HepG2 (cell line): ENCODE data around the gene ANKRD11. TPM values are rescaled to one million over a fixed set of nuclear protein-coding genes. Genes with fewer than 3 reads are reported as not detected.
A peak's percentile ranks its signal among the peaks of the same experiment; 100 is the strongest.

Source experiments
- ATF7-NPFF ChIP-seq: sonication (generic); formaldehyde crosslinking; IDR thresholded peaks from 2 replicates; pipeline ENCODE4 v1.8.1; 2023; ENCODE audit warnings: mild to moderate bottlenecking, low read depth, missing genetic modification reagents, moderate library complexity
- CCDC6 ChIP-seq: sonication (generic); formaldehyde crosslinking; IDR thresholded peaks from 2 replicates; pipeline ENCODE4 v1.8.1; 2022; ENCODE audit warnings: mild to moderate bottlenecking, missing genetic modification reagents, moderate library complexity
- MBNL3 ChIP-seq: fragments of 250-450 bp; sonication (Bioruptor Pico); conservative IDR thresholded peaks from 2 replicates; pipeline ENCODE4 v1.8.0; 2022; ENCODE audit warnings: mild to moderate bottlenecking, inconsistent platforms
- MEF2D ChIP-seq: sonication (generic); formaldehyde crosslinking; IDR thresholded peaks from 2 replicates; pipeline ENCODE4 v1.5.1; 2020; ENCODE audit warnings: mild to moderate bottlenecking, missing genetic modification reagents
- NCOA2 ChIP-seq: sonication (generic); formaldehyde crosslinking; IDR thresholded peaks from 2 replicates; pipeline ENCODE4 v1.8.0; 2022; ENCODE audit warnings: inconsistent platforms
- PPARG ChIP-seq: conservative IDR thresholded peaks from 2 replicates; pipeline ENCODE4 v1.6.1; 2016; ENCODE audit warnings: missing biosample characterization, missing genetic modification reagents
- SMC3 ChIP-seq: IDR thresholded peaks from 2 replicates; pipeline ENCODE4 v1.6.1; 2011; ENCODE audit warnings: low read length, improper control_type of control experiment
- TCF12 ChIP-seq, 2 experiments: fragments of 450-650 bp in 1 of 2; sonication (generic) in 1 of 2; formaldehyde crosslinking in 1 of 2; IDR thresholded peaks; 2 replicates each; pipeline versions ENCODE4 v1.6.1 to v1.8.0; 2017 to 2022; ENCODE audit warnings: antibody characterized with exemption in 1 of 2, mild to moderate bottlenecking in 1 of 2, missing genetic modification reagents in 1 of 2, moderate library complexity in 1 of 2
- ZKSCAN5 ChIP-seq: sonication (generic); formaldehyde crosslinking; IDR thresholded peaks from 2 replicates; pipeline ENCODE4 v1.5.1; 2020; ENCODE audit warnings: mild to moderate bottlenecking, missing genetic modification reagents
- ZNF367 ChIP-seq: sonication (generic); formaldehyde crosslinking; IDR thresholded peaks from 2 replicates; pipeline ENCODE4 v1.4.0; 2020; ENCODE audit warnings: missing genetic modification reagents, borderline replicate concordance
- ZNF468 ChIP-seq: sonication (generic); formaldehyde crosslinking; IDR thresholded peaks from 2 replicates; pipeline ENCODE4 v1.8.0; 2022; ENCODE audit warnings: mild to moderate bottlenecking, moderate library complexity, missing genetic modification reagents
- polyA plus RNA-seq, 8 experiments: library from polyadenylated mRNA; depleted of rRNA in 3 of 8; stranded (reverse) in 7 of 8; unstranded in 1 of 8; fragments of >200 nt; fragmentation: Illumina TruSeq in 4 of 8; extraction: Trizol in 4 of 8; gene quantifications; 2 replicates each; pipeline versions ENCODE4 v1.2.1 to v1.2.3, GENCODE V29; 2011 to 2016; ENCODE audit warnings: low read depth in 4 of 8, missing spikeins in 1 of 8, mixed read lengths in 1 of 8; ENCODE audit not compliant: insufficient read depth in 1 of 8
- total RNA-seq, 5 experiments: library from RNA; depleted of rRNA; stranded (reverse); fragments of >200 nt; fragmentation: Illumina TruSeq; extraction: Trizol; gene quantifications; 2 replicates each; pipeline ENCODE4 v1.2.3, GENCODE V29; 2016; ENCODE audit warnings: low read depth in 1 of 5
- TF ChIP-seq, protein P1 (sequence below): sonication (generic); formaldehyde crosslinking; IDR thresholded peaks from 2 replicates; pipeline ENCODE4 v1.4.0; 2020; ENCODE audit warnings: missing genetic modification reagents
- TF ChIP-seq, protein P2 (sequence below): IDR thresholded peaks from 2 replicates; pipeline ENCODE4 v1.6.1; 2016; ENCODE audit warnings: missing genetic modification reagents, missing compliant biosample characterization
- TF ChIP-seq, protein P3 (sequence below): sonication (generic); formaldehyde crosslinking; conservative IDR thresholded peaks from 2 replicates; pipeline ENCODE4 v1.8.0; 2022; ENCODE audit warnings: low read depth, missing genetic modification reagents
- TF ChIP-seq, protein P4 (sequence below), 2 experiments: sonication (generic) in 1 of 2; formaldehyde crosslinking in 1 of 2; IDR thresholded peaks; 2 replicates each; pipeline versions ENCODE4 v1.6.1 to v1.9.0; 2014 to 2022; ENCODE audit warnings: antibody characterized with exemption in 1 of 2, borderline replicate concordance in 1 of 2, inconsistent platforms in 1 of 2, low read depth in 1 of 2, missing genetic modification reagents in 1 of 2
- TF ChIP-seq, protein P5 (sequence below): sonication (generic); formaldehyde crosslinking; conservative IDR thresholded peaks from 2 replicates; pipeline ENCODE4 v1.4.0; 2020; ENCODE audit warnings: missing genetic modification reagents

Gene ANKRD11
- total and polyA plus RNA-seq, 2 of the 13 experiments (the other 11 are each of a cell fraction or from before 2014, with no cell fraction given): 21.4 to 38.4 TPM

DNA sequence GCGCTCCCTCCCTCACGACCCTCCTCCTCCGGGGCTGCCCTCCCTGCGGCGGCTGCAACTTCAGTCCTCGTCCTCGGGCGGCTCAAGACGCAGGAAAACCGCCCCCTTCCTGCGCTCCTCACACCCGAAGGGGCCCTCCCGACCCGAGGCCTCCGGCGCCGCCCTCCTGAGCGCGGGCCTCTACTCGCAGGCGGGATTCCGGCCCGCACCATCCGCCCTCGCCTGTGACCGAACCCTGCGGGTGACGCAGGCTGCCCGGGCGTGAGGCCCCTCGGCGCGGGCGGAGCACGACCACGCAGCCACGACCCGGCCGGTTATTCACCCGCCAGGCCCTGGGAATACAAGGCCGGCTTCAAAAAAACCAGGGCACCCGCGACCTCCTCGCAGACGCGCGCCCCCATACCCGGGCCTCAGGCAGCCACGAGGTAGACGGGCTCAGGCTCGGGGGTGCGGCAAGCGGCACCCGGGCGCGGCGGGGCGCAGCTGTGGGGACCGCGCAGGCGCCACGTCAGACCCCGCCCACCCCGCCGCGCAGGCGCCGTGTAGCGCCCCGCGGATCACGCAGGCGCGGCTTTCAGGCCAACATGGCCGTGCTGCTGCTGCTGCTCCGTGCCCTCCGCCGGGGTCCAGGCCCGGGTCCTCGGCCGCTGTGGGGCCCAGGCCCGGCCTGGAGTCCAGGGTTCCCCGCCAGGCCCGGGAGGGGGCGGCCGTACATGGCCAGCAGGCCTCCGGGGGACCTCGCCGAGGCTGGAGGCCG, 17.7 kb upstream of the ANKRD11 start, which contains the start of gene SPG7 (continued):
- TF ChIP-seq, protein P1, sequence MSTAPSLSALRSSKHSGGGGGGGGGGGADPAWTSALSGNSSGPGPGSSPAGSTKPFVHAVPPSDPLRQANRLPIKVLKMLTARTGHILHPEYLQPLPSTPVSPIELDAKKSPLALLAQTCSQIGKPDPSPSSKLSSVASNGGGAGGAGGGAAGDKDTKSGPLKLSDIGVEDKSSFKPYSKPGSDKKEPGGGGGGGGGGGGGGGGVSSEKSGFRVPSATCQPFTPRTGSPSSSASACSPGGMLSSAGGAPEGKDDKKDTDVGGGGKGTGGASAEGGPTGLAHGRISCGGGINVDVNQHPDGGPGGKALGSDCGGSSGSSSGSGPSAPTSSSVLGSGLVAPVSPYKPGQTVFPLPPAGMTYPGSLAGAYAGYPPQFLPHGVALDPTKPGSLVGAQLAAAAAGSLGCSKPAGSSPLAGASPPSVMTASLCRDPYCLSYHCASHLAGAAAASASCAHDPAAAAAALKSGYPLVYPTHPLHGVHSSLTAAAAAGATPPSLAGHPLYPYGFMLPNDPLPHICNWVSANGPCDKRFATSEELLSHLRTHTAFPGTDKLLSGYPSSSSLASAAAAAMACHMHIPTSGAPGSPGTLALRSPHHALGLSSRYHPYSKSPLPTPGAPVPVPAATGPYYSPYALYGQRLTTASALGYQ (CRISPR knock-in tag): no peak; the same call in 1 of the 2 replicates
- TF ChIP-seq, protein P2, sequence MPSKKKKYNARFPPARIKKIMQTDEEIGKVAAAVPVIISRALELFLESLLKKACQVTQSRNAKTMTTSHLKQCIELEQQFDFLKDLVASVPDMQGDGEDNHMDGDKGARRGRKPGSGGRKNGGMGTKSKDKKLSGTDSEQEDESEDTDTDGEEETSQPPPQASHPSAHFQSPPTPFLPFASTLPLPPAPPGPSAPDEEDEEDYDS (CRISPR knock-in tag): no peak; the same call in none of the 2 replicates
- no peak for TF ChIP-seq MBNL3 (CRISPR knock-in tag)
- TF ChIP-seq SMC3: no peak
- TF ChIP-seq ZKSCAN5 (CRISPR knock-in tag): no peak; the same call in none of the 2 replicates
- TF ChIP-seq, protein P3, sequence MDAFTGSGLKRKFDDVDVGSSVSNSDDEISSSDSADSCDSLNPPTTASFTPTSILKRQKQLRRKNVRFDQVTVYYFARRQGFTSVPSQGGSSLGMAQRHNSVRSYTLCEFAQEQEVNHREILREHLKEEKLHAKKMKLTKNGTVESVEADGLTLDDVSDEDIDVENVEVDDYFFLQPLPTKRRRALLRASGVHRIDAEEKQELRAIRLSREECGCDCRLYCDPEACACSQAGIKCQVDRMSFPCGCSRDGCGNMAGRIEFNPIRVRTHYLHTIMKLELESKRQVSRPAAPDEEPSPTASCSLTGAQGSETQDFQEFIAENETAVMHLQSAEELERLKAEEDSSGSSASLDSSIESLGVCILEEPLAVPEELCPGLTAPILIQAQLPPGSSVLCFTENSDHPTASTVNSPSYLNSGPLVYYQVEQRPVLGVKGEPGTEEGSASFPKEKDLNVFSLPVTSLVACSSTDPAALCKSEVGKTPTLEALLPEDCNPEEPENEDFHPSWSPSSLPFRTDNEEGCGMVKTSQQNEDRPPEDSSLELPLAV (CRISPR knock-in tag): 0 out of 2 replicates have a peak, but pooled peaks have one; percentile 4
- TF ChIP-seq, protein P4, sequence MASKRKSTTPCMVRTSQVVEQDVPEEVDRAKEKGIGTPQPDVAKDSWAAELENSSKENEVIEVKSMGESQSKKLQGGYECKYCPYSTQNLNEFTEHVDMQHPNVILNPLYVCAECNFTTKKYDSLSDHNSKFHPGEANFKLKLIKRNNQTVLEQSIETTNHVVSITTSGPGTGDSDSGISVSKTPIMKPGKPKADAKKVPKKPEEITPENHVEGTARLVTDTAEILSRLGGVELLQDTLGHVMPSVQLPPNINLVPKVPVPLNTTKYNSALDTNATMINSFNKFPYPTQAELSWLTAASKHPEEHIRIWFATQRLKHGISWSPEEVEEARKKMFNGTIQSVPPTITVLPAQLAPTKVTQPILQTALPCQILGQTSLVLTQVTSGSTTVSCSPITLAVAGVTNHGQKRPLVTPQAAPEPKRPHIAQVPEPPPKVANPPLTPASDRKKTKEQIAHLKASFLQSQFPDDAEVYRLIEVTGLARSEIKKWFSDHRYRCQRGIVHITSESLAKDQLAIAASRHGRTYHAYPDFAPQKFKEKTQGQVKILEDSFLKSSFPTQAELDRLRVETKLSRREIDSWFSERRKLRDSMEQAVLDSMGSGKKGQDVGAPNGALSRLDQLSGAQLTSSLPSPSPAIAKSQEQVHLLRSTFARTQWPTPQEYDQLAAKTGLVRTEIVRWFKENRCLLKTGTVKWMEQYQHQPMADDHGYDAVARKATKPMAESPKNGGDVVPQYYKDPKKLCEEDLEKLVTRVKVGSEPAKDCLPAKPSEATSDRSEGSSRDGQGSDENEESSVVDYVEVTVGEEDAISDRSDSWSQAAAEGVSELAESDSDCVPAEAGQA (IDR thresholded peaks at IDR 0.05; ENCODE audit: low read depth): no peak
- TF ChIP-seq, protein P4 (CRISPR knock-in tag; IDR thresholded peaks at IDR 0.05; ENCODE audit: borderline replicate concordance): peak; percentile 96; the same call in 1 of the 2 replicates
- TF ChIP-seq ZNF367 (CRISPR knock-in tag): peak; percentile 62; the same call in 1 of the 2 replicates
- no peak for TF ChIP-seq PPARG (CRISPR knock-in tag)
- peak; percentile 89; the same call in 1 of the 2 replicates for TF ChIP-seq CCDC6
- no peak for TF ChIP-seq TCF12 (IDR thresholded peaks at IDR 0.05)
- TF ChIP-seq TCF12 (CRISPR knock-in tag; IDR thresholded peaks at IDR 0.05): peak; percentile 76
- TF ChIP-seq, protein P5, sequence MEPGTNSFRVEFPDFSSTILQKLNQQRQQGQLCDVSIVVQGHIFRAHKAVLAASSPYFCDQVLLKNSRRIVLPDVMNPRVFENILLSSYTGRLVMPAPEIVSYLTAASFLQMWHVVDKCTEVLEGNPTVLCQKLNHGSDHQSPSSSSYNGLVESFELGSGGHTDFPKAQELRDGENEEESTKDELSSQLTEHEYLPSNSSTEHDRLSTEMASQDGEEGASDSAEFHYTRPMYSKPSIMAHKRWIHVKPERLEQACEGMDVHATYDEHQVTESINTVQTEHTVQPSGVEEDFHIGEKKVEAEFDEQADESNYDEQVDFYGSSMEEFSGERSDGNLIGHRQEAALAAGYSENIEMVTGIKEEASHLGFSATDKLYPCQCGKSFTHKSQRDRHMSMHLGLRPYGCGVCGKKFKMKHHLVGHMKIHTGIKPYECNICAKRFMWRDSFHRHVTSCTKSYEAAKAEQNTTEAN: peak; percentile 90
- TF ChIP-seq ZNF468 (CRISPR knock-in tag): peak; percentile 71; the same call in 1 of the 2 replicates
- TF ChIP-seq MEF2D (CRISPR knock-in tag): no peak
- TF ChIP-seq NCOA2 (CRISPR knock-in tag): peak; percentile 45; the same call in 1 of the 2 replicates
- peak; percentile 58; the same call in 1 of the 2 replicates for TF ChIP-seq ATF7-NPFF
